PFSK-1 (cell line): Measurements from ENCODE around the gene CMPK1.

Experiments used
- FOXP2 ChIP-seq: optimal IDR thresholded peaks from 2 replicates; pipeline ENCODE3; 2011; ENCODE audit warnings: borderline replicate concordance, control low read depth, inconsistent platforms; ENCODE audit not compliant: insufficient read depth; ENCODE audit errors: extremely low read length, extremely low read depth
- POLR2AphosphoS5 ChIP-seq: IDR thresholded peaks from 2 replicates; pipeline ENCODE4 v1.6.1; 2012; ENCODE audit warnings: low read depth, mild to moderate bottlenecking, control low read depth, low read length, moderate library complexity
- REST ChIP-seq, 2 experiments: IDR thresholded peaks; 2 replicates each; pipeline versions ENCODE4 v1.6.1 to v1.8.0; 2011 to 2012; ENCODE audit warnings: low read depth in 2 of 2, low read length in 2 of 2, control low read depth in 1 of 2, inconsistent platforms in 1 of 2, mild to moderate bottlenecking in 1 of 2, moderate library complexity in 1 of 2; ENCODE audit not compliant: insufficient read depth in 1 of 2
- SIN3A ChIP-seq: IDR thresholded peaks from 2 replicates; pipeline ENCODE4 v1.6.1; 2012; ENCODE audit warnings: mild to moderate bottlenecking, low read length, moderate library complexity, borderline replicate concordance; ENCODE audit not compliant: insufficient read depth
- TAF1 ChIP-seq: IDR thresholded peaks from 2 replicates; pipeline ENCODE4 v1.6.1; 2012; ENCODE audit warnings: low read length, control low read depth, borderline replicate concordance; ENCODE audit not compliant: insufficient read depth

The CMPK1 gene

GRCh38 chr1:47396671-47397196 is 63.1 kb downstream of the CMPK1 start:
- TF ChIP-seq FOXP2, result no peak
- TF ChIP-seq TAF1, result no peak
- no peak for TF ChIP-seq REST (IDR thresholded peaks at IDR 0.05; ENCODE audit: insufficient read depth in 1 of 2, low read depth in 2 of 2, low read length in 2 of 2)
- TF ChIP-seq POLR2AphosphoS5, result no peak
- TF ChIP-seq SIN3A, result no peak

- TF ChIP-seq POLR2AphosphoS5 (no peak), TAF1 (no peak), SIN3A (no peak), REST (IDR thresholded peaks at IDR 0.05; ENCODE audit: insufficient read depth in 1 of 2, low read depth in 2 of 2, low read length in 2 of 2) (no peak), FOXP2 (no peak)
Measured at GRCh38 chr1:47399138-47399845, 65.7 kb downstream of the CMPK1 start.

- no peak for TF ChIP-seq TAF1
- TF ChIP-seq REST (IDR thresholded peaks at IDR 0.05; ENCODE audit: insufficient read depth in 1 of 2, low read depth in 2 of 2, low read length in 2 of 2), result no peak
- no peak for TF ChIP-seq FOXP2
- TF ChIP-seq POLR2AphosphoS5, result no peak
- TF ChIP-seq SIN3A, result no peak
Measured at GRCh38 chr1:47399846-47400155, 66.2 kb downstream of the CMPK1 start.

GRCh38 chr1:47401761-47402160 is 68.2 kb downstream of the CMPK1 start:
- TF ChIP-seq FOXP2 (no peak), REST (IDR thresholded peaks at IDR 0.05; ENCODE audit: insufficient read depth in 1 of 2, low read depth in 2 of 2, low read length in 2 of 2) (no peak), POLR2AphosphoS5 (no peak), TAF1 (no peak), SIN3A (no peak)

- TF ChIP-seq FOXP2, result no peak
- TF ChIP-seq TAF1, result no peak
- TF ChIP-seq SIN3A, result no peak
- TF ChIP-seq POLR2AphosphoS5, result no peak
- no peak for TF ChIP-seq REST (IDR thresholded peaks at IDR 0.05; ENCODE audit: insufficient read depth in 1 of 2, low read depth in 2 of 2, low read length in 2 of 2)
Measured at GRCh38 chr1:47402591-47402990, 69.0 kb downstream of the CMPK1 start.
